Measurements from ENCODE around the gene SLX9.

The SLX9 gene

GRCh38 chr21:44999428-44999971, 59.7 kb downstream of the SLX9 start:
- DNase-seq = no peak

- DNase-seq = no peak
Measured at GRCh38 chr21:44999972-45000636, 60.3 kb downstream of the SLX9 start.

GRCh38 chr21:45000637-45001133, 60.9 kb downstream of the SLX9 start:
- DNase-seq = no peak

- peak in 11 of 56 donors; percentile 9 to 49 (median 29) for DNase-seq
Measured at GRCh38 chr21:45001134-45002095, 61.6 kb downstream of the SLX9 start.

GRCh38 chr21:45002381-45003204, 62.8 kb downstream of the SLX9 start:
- no peak for DNase-seq

GRCh38 chr21:45003331-45004058, 63.7 kb downstream of the SLX9 start:
- peak in 7 of 56 donors; percentile 7 to 44 (median 30) for DNase-seq

GRCh38 chr21:45004059-45004422, 64.2 kb downstream of the SLX9 start:
- no peak for DNase-seq

GRCh38 chr21:45004481-45005247, 64.8 kb downstream of the SLX9 start:
- DNase-seq = no peak

GRCh38 chr21:45006536-45007095, 66.8 kb downstream of the SLX9 start:
- DNase-seq = no peak

GRCh38 chr21:45009616-45010015, 69.8 kb downstream of the SLX9 start:
- DNase-seq = no peak

- DNase-seq = no peak
Measured at GRCh38 chr21:45010096-45010495, 70.3 kb downstream of the SLX9 start.

- no peak for DNase-seq
Measured at GRCh38 chr21:45010860-45011259, 71.0 kb downstream of the SLX9 start.

GRCh38 chr21:45011426-45011825, 71.6 kb downstream of the SLX9 start:
- DNase-seq = no peak

GRCh38 chr21:45011911-45012661, 72.3 kb downstream of the SLX9 start:
- no peak for DNase-seq

GRCh38 chr21:45012662-45013259, 72.9 kb downstream of the SLX9 start:
- no peak for DNase-seq

- DNase-seq = no peak
Measured at GRCh38 chr21:45013260-45013841, 73.5 kb downstream of the SLX9 start.

GRCh38 chr21:45014747-45015468, 75.1 kb downstream of the SLX9 start:
- no peak for DNase-seq

Data from amygdala (tissue), 56 donors.